Measurements from ENCODE around the gene ZNF670. TPM values are rescaled to one million over a fixed set of nuclear protein-coding genes. Genes with fewer than 3 reads are reported as not detected.
"Not testable (repeated sequence)": the region's sequence is repeated elsewhere in the genome, so short reads cannot be mapped to it uniquely, and the experiment has no call there.

ZNF670 gene
- total RNA-seq, result 1 to 10 TPM in 5 of 6 donors, under 1 TPM in 1; 0.67 to 4.7 (median 2.3) TPM

DNA sequence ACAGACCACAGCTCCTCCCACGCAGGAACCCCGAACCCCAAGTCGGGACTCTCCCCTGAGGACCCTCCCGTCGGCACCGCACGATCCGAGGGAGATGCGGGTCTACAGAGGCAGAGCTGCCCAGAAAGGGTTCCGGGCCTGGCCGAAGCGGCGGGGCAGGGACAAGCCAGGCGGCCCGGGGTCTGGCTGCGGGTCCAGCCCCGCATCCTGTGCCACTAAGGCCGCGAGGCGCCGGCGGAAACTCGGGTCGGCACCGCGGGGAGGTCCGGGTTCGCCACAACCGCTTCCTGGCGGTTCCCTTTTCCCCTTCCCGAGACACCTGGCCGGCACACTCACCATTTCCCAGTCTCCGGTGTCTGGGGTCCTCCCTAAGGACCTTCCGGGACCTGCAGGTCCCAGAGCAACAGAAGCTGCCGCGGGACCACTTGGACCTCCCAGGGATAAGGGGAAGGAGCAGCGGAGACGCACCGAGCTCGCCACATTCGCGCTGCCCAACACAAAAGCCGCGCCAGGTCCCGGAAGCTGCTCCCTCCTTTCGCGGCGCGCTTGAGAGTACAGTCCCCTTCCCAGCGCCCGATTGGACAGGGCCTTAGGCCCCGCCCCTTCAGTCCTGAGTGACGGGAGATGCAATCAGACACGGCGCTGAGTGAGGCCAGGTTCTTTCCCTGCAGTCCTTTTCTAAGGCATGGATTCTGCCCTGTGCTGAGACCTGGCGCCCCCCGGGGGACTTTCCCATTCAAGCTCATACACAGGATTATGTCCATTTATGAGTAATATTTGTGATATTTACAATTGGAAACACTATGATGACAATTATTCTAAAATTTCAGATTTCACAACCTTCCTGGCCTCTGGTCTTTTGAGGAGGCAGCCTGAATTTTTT, at the start of gene ZNF670:
TSS of gene ZNF670 (minus strand) at position 554 of the 883 bp plus-strand sequence. CDS start at position 339, 215 bp downstream.
- 0 to 2% methylated on average over 30 to 54 of the region's 57 CpGs for WGBS, 2 donors
- no peaks in the 10 kb centered on the region for H3K36me3 ChIP-seq

DNA sequence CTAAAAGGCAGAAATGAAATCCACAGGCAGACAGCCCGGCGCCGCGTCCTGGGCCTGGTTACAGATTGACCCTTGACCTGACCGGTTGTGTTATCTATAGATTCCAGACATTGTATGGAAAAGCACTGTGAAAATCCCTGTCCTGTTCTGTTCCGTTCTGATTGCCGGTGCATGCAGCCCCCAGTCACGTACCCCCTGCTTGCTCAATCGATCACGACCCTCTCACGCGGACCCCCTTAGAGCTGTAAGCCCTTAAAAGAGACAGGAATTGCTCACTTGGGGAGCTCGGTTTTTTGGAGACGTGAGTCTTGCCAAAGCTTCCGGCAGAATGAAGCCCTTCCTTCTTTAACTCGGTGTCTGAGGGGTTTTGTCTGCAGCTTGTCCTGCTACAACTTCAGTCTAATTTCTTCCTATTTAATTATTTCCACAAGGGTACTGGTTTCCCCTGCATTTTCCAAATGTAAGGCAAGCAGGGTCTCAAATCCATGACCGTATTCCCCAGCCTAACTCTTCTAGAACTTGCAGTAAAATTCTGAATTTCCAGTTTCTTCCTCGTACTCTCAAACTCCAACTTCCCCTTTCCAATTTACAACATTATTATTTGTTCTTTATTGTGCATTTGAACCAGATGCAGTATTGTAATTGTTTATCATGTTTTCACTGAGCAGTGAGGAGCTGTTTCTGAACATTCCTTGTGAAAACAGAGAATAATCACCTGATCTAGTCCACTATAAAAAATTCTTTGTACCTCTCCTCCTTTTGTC, 49.1 kb upstream of the ZNF670 start:
- H3K27ac ChIP-seq, result peak overlapping the region in 2 of 4 donors; percentile 52 to 54
- peaks cover 0 to 16% (median 3%) of the 10 kb centered on the region in 4 donors for H3K36me3 ChIP-seq
- 27 to 31% methylated on average over 6 to 12 of the region's 18 CpGs for WGBS, 2 donors
- H3K9me3 ChIP-seq, result peaks cover 4 to 25% (median 16%) of the 10 kb centered on the region in 4 donors
- ATAC-seq (ENCODE audit: low FRiP score in 2 of 2); DNase-seq; H3K4me1 ChIP-seq; H3K27me3 ChIP-seq: not testable (repeated sequence)
- peak overlapping the region in 3 of 4 donors; percentile 17 to 29 (median 22) for H3K4me3 ChIP-seq

More for the DNA sequence above, at the start of gene ZNF670:
- Histone ChIP-seq H3K4me1 (peaks cover 11 to 14% (median 12%) of the 10 kb centered on the region in 4 donors), H3K27ac (peak within 1 kb of the TSS; percentile 68 to 87 (median 81)), H3K4me3 (peak within 1 kb of the TSS; percentile 60 to 86 (median 68)), H3K9me3 (peaks cover 0 to 1% (median 0%) of the 10 kb centered on the region in 4 donors), H3K27me3 (no peaks in the 10 kb centered on the region)
- peak in 3 of 4 donors; percentile 42 to 74 (median 53) for TF ChIP-seq POLR2A (IDR thresholded peaks at IDR 0.05)
- TF ChIP-seq EP300 (IDR thresholded peaks at IDR 0.05), result no peak
- TF ChIP-seq CTCF (IDR thresholded peaks at IDR 0.05), result no peak
- TF ChIP-seq POLR2AphosphoS5 (IDR thresholded peaks at IDR 0.05), result peak; percentile 56 to 92
- DNase-seq, result peak; percentile 93 to 97
- ATAC-seq (ENCODE audit: low FRiP score in 2 of 2), result peak; percentile 98 to 100

GRCh38 chr1:247126601-247127000, 48.0 kb upstream of the ZNF670 start:
- no CpG with 5 or more reads among the region's 46 CpGs for WGBS, 2 donors
- peaks cover 4 to 14% (median 8%) of the 10 kb centered on the region in 4 donors for H3K9me3 ChIP-seq
- H3K36me3 ChIP-seq, result peaks cover 0 to 11% (median under 1%) of the 10 kb centered on the region in 4 donors
- not testable (repeated sequence) for H3K27me3 ChIP-seq, H3K27ac ChIP-seq, H3K4me1 ChIP-seq, DNase-seq, H3K4me3 ChIP-seq
- ATAC-seq (ENCODE audit: low FRiP score in 2 of 2), result peak; percentile 78 to 88

DNA sequence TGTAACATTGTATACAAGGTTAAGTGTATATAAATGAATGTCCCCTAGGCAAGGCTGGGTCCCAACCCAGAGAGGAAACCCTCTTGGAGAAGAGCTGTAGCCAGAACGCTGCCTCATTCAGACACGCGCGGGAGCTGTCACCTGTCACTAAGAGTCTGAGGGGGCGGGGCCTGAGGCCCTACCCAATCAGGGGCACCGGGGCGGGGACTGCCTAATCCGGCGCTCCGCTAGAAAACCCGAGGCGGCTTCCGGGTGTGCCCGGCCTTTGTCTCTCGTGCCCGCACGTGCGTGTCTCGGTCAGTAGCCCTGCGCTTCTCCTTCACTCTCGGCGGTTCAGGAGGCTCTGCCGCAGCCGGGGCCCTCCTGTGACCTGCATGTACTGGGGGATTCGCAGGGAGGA, 47.6 kb upstream of the ZNF670 start:
- no CpG with 5 or more reads among the region's 25 CpGs for WGBS, 2 donors
- H3K27ac ChIP-seq, H3K9me3 ChIP-seq, DNase-seq, H3K27me3 ChIP-seq, H3K36me3 ChIP-seq, H3K4me3 ChIP-seq, H3K4me1 ChIP-seq: not testable (repeated sequence)
- peak; percentile 99 to 100 for ATAC-seq (ENCODE audit: low FRiP score in 2 of 2)

DNA sequence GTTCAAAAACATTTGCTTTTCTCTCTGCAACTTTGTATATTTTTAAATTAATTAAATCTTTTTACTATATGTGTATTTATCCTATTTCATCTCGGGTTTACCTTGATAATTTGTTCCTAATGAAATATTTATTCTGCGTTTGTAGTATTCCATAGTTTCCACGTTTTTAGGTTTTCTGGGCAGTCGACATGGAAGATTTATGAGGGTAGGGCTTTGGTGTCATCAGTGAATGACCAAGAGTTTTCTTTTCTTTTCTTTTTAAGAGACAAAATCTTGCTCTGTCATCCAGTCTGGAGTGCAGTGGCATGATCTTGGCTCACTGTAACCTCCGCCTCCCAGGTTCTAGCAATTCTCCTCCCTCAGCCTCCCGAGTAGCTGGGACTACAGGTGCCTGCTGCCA, 42.8 kb upstream of the ZNF670 start:
- TF ChIP-seq POLR2A (IDR thresholded peaks at IDR 0.05), result no peak
- no peak for TF ChIP-seq EP300 (IDR thresholded peaks at IDR 0.05)
- no peak for TF ChIP-seq POLR2AphosphoS5 (IDR thresholded peaks at IDR 0.05)
- TF ChIP-seq CTCF (IDR thresholded peaks at IDR 0.05), result no peak
- Histone ChIP-seq H3K27ac (no peak overlapping the region), H3K36me3 (no peaks in the 10 kb centered on the region), H3K9me3 (no peaks in the 10 kb centered on the region), H3K4me1 (no peaks in the 10 kb centered on the region), H3K27me3 (no peaks in the 10 kb centered on the region), H3K4me3 (no peak overlapping the region)
- no peak for DNase-seq
- WGBS, 2 donors, result 76 to 89% methylated on average over 6 of the region's 6 CpGs
- ATAC-seq (ENCODE audit: low FRiP score in 2 of 2), result no peak

DNA sequence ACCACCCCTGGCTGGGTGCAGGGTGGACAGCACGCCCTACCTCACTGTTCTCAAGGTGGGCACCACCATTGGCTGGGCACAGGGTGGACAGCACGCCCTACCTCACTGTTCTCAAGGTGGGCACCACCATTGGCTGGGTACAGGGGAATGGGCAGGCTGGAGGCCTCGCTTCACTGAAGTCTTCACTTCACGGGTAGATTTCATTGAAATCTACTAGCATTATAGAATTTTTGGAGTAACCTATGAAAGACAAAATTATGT, 41.7 kb upstream of the ZNF670 start:
- not testable (repeated sequence) for H3K27ac ChIP-seq; DNase-seq; H3K9me3 ChIP-seq; ATAC-seq (ENCODE audit: low FRiP score in 2 of 2); H3K27me3 ChIP-seq; H3K4me3 ChIP-seq; H3K4me1 ChIP-seq; H3K36me3 ChIP-seq
- 85 to 88% methylated on average over 3 to 4 of the region's 4 CpGs for WGBS, 2 donors

Data from upper lobe of left lung (tissue), 6 donors.